Endothelial cell of umbilical vein (primary cell): ENCODE results near the gene PLXDC1. TPM values are rescaled to one million over a fixed set of nuclear protein-coding genes. Genes with fewer than 3 reads are reported as not detected.

Experiments
- BruUV-seq: library from RNA; stranded (reverse); fragments of 400-500 nt; replicated peaks from 2 replicates; lab custom pipeline; 2021; lab: Mats Ljungman, UMichigan
- CTCF ChIA-PET: fragments of 300-600, 350-600 bp; sonication (Branson Sonifier 250); formaldehyde crosslinking; loops from one replicate; lab custom pipeline; 2021; ENCODE audit warnings: antibody characterized with exemption, inconsistent platforms; lab: Charles Lee
- POLR2A ChIA-PET: fragments of 300-600, 350-600 bp; sonication (Branson Sonifier 250); formaldehyde crosslinking; loops from one replicate; lab custom pipeline; 2021; ENCODE audit warnings: antibody characterized with exemption, inconsistent platforms; lab: Charles Lee
- DNase-seq: peaks from one replicate; pipeline ENCODE4 v3.0.0-alpha.2; 2011; ENCODE audit warnings: low read depth, low spot score
- FAIRE-seq: peaks from 2 replicates; lab custom pipeline; 2011; peaks lifted over from hg19 to GRCh38; lab: Jason Lieb, UNC
- H2AFZ ChIP-seq: 2 replicates; pipeline ENCODE4 v1.6.0; 2012; ENCODE audit warnings: low read depth, low read length, control low read depth, inconsistent platforms
- H3K27ac ChIP-seq: 2 replicates; pipeline ENCODE4 v1.5.1; 2011; ENCODE audit warnings: low read depth, mild to moderate bottlenecking, control low read depth, low read length, moderate library complexity; ENCODE audit not compliant: insufficient read depth
- H3K27me3 ChIP-seq, 2 experiments: 2 replicates each; pipeline versions ENCODE4 v1.6.0 to v1.6.1; 2011; ENCODE audit warnings: low read length in 2 of 2, mixed read lengths in 1 of 2; ENCODE audit not compliant: control insufficient read depth in 2 of 2, insufficient read depth in 2 of 2
- H3K36me3 ChIP-seq, 2 experiments: 2 replicates in 1 of 2; 3 replicates in 1 of 2; pipeline ENCODE4 v1.5.1; 2011; ENCODE audit warnings: low read length in 2 of 2, mild to moderate bottlenecking in 1 of 2, moderate library complexity in 1 of 2; ENCODE audit not compliant: control insufficient read depth in 2 of 2, insufficient read depth in 2 of 2; ENCODE audit errors: extremely low read depth in 1 of 2
- H3K4me1 ChIP-seq: 3 replicates; pipeline ENCODE4 v1.5.1; 2011; ENCODE audit warnings: mild to moderate bottlenecking, low read length; ENCODE audit not compliant: control insufficient read depth, insufficient read depth; ENCODE audit errors: extremely low read depth
- H3K4me2 ChIP-seq: 2 replicates; pipeline ENCODE4 v1.6.1; 2011; ENCODE audit warnings: low read length, control low read depth, mixed read lengths; ENCODE audit not compliant: insufficient read depth
- H3K4me3 ChIP-seq, 3 experiments: fragments of 200-600 bp in 1 of 3; sonication (generic), shearing (Covaris generic) in 1 of 3; replicated peaks in 1 of 3; 2 replicates each; pipeline ENCODE4 v1.5.1; 2011 to 2016; ENCODE audit warnings: control low read depth in 3 of 3, low read length in 3 of 3, mild to moderate bottlenecking in 2 of 3, inconsistent platforms in 1 of 3, low read depth in 1 of 3, moderate library complexity in 1 of 3; ENCODE audit not compliant: insufficient read depth in 1 of 3
- H3K79me2 ChIP-seq: 2 replicates; pipeline ENCODE4 v1.6.0; 2012; ENCODE audit warnings: low read length, inconsistent platforms; ENCODE audit not compliant: control insufficient read depth, insufficient read depth
- H3K9ac ChIP-seq: replicated peaks from 2 replicates; pipeline ENCODE3; 2011; ENCODE audit warnings: low read length, control low read depth; ENCODE audit not compliant: insufficient read depth; ENCODE audit errors: extremely low read depth
- H3K9me1 ChIP-seq: replicated peaks from 3 replicates; pipeline ENCODE4 v1.6.0; 2011; ENCODE audit warnings: mild to moderate bottlenecking, low read length; ENCODE audit not compliant: control insufficient read depth, insufficient read depth; ENCODE audit errors: extremely low read depth
- H3K9me3 ChIP-seq: replicated peaks from 2 replicates; pipeline ENCODE4 v1.5.1; 2012; ENCODE audit warnings: low read length, inconsistent platforms; ENCODE audit not compliant: control insufficient read depth, insufficient read depth
- H4K20me1 ChIP-seq: replicated peaks from 2 replicates; pipeline ENCODE3; 2011; ENCODE audit warnings: mild to moderate bottlenecking, low read length; ENCODE audit not compliant: control insufficient read depth, insufficient read depth; ENCODE audit errors: extremely low read depth
- CTCF ChIP-seq, 2 donors: IDR thresholded peaks; 1 replicate in 1 of 2; 2 replicates in 1 of 2; pipeline ENCODE4 v1.5.1; 2011; ENCODE audit warnings: low read length in 2 of 2, mild to moderate bottlenecking in 2 of 2, moderate library complexity in 2 of 2, control low read depth in 1 of 2, inconsistent platforms in 1 of 2, low read depth in 1 of 2; ENCODE audit not compliant: insufficient read depth in 1 of 2; ENCODE audit errors: extremely low read depth in 1 of 2
- EZH2 ChIP-seq: IDR thresholded peaks from 2 replicates; pipeline ENCODE4 v1.6.1; 2012; ENCODE audit warnings: borderline replicate concordance, low read depth, mild to moderate bottlenecking, moderate library complexity, low read length, inconsistent platforms; ENCODE audit not compliant: severe bottlenecking
- FOS ChIP-seq: IDR thresholded peaks from 2 replicates; pipeline ENCODE4 v1.6.1; 2011; ENCODE audit warnings: mild to moderate bottlenecking, low read length, moderate library complexity, borderline replicate concordance; ENCODE audit not compliant: insufficient read depth
- GATA2 ChIP-seq: IDR thresholded peaks from 2 replicates; pipeline ENCODE4 v1.7.0; 2011; ENCODE audit warnings: low read depth, mild to moderate bottlenecking, moderate library complexity, mixed read lengths, low read length; ENCODE audit not compliant: insufficient read length, insufficient read depth
- JUN ChIP-seq: IDR thresholded peaks from 2 replicates; pipeline ENCODE4 v1.6.1; 2011; ENCODE audit warnings: borderline replicate concordance, low read depth; ENCODE audit not compliant: insufficient read length, insufficient read depth
- MYC ChIP-seq: IDR thresholded peaks from one replicate; pipeline ENCODE4 v1.6.1; 2011; ENCODE audit warnings: mild to moderate bottlenecking, low read depth, low read length
- dilution Hi-C: fragments of 300-500 bp; cut with MboI; formaldehyde crosslinking; loops from one replicate; pipeline ENCODE4 v1.15.0; 2019; ENCODE audit warnings: low sequenced_read_pairs; ENCODE audit not compliant: extremely low pct_ligation_motif_present
- intact Hi-C: fragments of 100-400 bp; cut with micrococcal nuclease; formaldehyde crosslinking; loops from one replicate; pipeline ENCODE4 v1.10.0; 2022
- polyA plus RNA-seq, 4 experiments: library from polyadenylated mRNA; depleted of rRNA in 3 of 4; stranded (reverse) in 3 of 4; unstranded in 1 of 4; fragments of >200 nt; gene quantifications; 2 replicates each; pipeline versions ENCODE4 v1.2.1 to v1.2.3, GENCODE V29; 2011 to 2012; ENCODE audit warnings: missing spikeins in 1 of 4
- total RNA-seq: library from RNA; stranded (reverse); gene quantifications from 2 replicates; pipeline ENCODE4 v1.2.3, GENCODE V29; 2021
- TF ChIP-seq, protein P1 (sequence below): IDR thresholded peaks from 2 replicates; pipeline ENCODE4 v1.6.1; 2011; ENCODE audit not compliant: insufficient read depth, insufficient read length

Gene PLXDC1
- total and polyA plus RNA-seq, 2 donors (not counting 3 experiments of a cell fraction or from before 2014, with no cell fraction given) = 0.03 TPM; not detected in 1

DNA sequence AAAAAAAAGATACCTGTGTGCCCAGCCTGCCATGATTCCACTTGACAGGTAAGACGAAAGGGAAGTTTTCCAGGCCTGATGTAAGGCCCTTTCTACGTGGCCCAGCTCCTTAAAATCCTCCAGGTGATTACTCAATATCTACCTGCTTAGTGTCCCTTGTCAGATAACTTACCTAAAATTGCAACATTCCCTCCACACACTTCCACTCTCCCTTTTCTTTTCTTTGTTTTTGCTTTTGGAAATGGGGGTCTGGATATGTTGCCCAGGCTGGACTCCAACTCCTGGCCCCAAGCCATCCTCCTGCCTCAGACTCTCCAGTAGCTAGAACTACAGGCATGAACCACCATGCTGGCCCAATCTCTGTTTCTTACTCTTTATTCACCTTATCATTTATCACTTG is 7.2 kb upstream of the PLXDC1 start:
- no peak overlapping the region for H3K4me3 ChIP-seq
- H2AFZ ChIP-seq = no peak overlapping the region
- H3K79me2 ChIP-seq = no peaks in the 10 kb centered on the region
- no peak for FAIRE-seq
- H4K20me1 ChIP-seq = no peaks in the 10 kb centered on the region
- intact Hi-C loops (no loop called here), dilution Hi-C loops (no loop called here)
- H3K27me3 ChIP-seq = peaks cover 0 to 12% of the 10 kb centered on the region in 2 experiments
- no peak overlapping the region for H3K4me2 ChIP-seq
- no peak for TF ChIP-seq MYC
- TF ChIP-seq, protein P1, sequence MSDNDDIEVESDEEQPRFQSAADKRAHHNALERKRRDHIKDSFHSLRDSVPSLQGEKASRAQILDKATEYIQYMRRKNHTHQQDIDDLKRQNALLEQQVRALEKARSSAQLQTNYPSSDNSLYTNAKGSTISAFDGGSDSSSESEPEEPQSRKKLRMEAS = no peak
- no peak for TF ChIP-seq GATA2
- H3K9ac ChIP-seq = no peak overlapping the region
- H3K36me3 ChIP-seq = no peaks in the 10 kb centered on the region
- no peaks in the 10 kb centered on the region for H3K4me1 ChIP-seq
- H3K9me1 ChIP-seq = no peaks in the 10 kb centered on the region
- no peaks in the 10 kb centered on the region for H3K9me3 ChIP-seq
- no peak for DNase-seq
- ChIA-PET CTCF (interaction anchor here (0.8 to 1.1 kb wide), 2 partner anchors 16 to 176 kb away, joined by 4 read pairs; no protein-coding TSS in a partner anchor), POLR2A (no interaction called here)
- no TSS peak for BruUV-seq
- H3K27ac ChIP-seq = no peak overlapping the region

GRCh38 chr17:39156491-39156890 is 5.1 kb upstream of the PLXDC1 start:
- ChIA-PET POLR2A (no interaction called here), CTCF (interaction anchor here (0.9 to 2.1 kb wide), 6 partner anchors 8 to 174 kb away, joined by 3 to 10 read pairs (median 5); no protein-coding TSS in a partner anchor)
- no peak for FAIRE-seq
- Histone ChIP-seq H3K9me1 (no peaks in the 10 kb centered on the region), H3K79me2 (no peaks in the 10 kb centered on the region), H3K4me2 (no peak overlapping the region), H3K4me3 (no peak overlapping the region), H3K36me3 (no peaks in the 10 kb centered on the region), H3K4me1 (peaks cover 8% of the 10 kb centered on the region), H3K9ac (no peak overlapping the region), H4K20me1 (no peaks in the 10 kb centered on the region), H2AFZ (no peak overlapping the region), H3K9me3 (no peaks in the 10 kb centered on the region), H3K27ac (no peak overlapping the region), H3K27me3 (peaks cover 0 to 13% of the 10 kb centered on the region in 2 experiments)
- dilution Hi-C loops (no loop called here), intact Hi-C loops (no loop called here)
- no TSS peak for BruUV-seq
- TF ChIP-seq JUN (no peak), MYC (no peak), GATA2 (no peak), FOS (no peak), CTCF (IDR thresholded peaks at IDR 0.05; ENCODE audit: extremely low read depth in 1 of 2, insufficient read depth in 1 of 2, low read depth in 1 of 2, low read length in 2 of 2) (no peak), EZH2 (no peak)
- TF ChIP-seq, protein P1 = no peak
- DNase-seq = no peak
